Suprapubic skin (tissue), 3 donors: ENCODE measurements around the gene GPX1.

ENCODE experiments used
- CTCF ChIP-seq, 2 donors: fragments of 200-600 bp in 1 of 2; fragments of 450-650 bp in 1 of 2; sonication (generic) in 1 of 2; IDR thresholded peaks; one replicate each; pipeline ENCODE4 v1.5.1; 2016 to 2019; ENCODE audit warnings: antibody characterized with exemption in 2 of 2, mild to moderate bottlenecking in 1 of 2, moderate library complexity in 1 of 2
- POLR2A ChIP-seq, 2 donors: fragments of 450-650 bp; IDR thresholded peaks; one replicate each; pipeline ENCODE4 v1.6.1; 2017; ENCODE audit warnings: antibody characterized with exemption in 2 of 2, mild to moderate bottlenecking in 2 of 2, moderate library complexity in 2 of 2

- no peak for TF ChIP-seq CTCF (IDR thresholded peaks at IDR 0.05)
- no peak for TF ChIP-seq POLR2A (IDR thresholded peaks at IDR 0.05)
Measured at GRCh38 chr3:49371946-49372345, 13.8 kb upstream of the GPX1 start.
